ENCODE measurements around the gene MTRF1.

DNA sequence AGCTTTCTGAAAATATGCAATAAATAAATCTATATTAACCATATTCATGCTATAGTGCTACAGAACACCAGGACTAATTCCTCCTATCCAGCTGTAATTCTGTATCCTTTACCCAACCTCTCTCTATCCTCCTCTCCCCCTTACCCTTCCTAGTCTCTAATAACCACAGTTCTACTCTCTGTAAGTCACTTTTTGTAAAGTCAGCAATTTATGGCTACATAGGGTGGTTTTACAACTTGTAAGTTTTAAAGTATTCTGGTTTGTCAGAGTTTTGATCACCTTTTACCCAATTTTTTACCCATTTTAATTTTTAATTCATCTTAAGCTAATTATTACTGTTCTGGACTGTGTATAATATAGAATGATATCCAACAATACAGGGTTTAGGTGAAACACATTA lies 34.0 kb downstream of the MTRF1 start:
- TF ChIP-seq, protein P1, sequence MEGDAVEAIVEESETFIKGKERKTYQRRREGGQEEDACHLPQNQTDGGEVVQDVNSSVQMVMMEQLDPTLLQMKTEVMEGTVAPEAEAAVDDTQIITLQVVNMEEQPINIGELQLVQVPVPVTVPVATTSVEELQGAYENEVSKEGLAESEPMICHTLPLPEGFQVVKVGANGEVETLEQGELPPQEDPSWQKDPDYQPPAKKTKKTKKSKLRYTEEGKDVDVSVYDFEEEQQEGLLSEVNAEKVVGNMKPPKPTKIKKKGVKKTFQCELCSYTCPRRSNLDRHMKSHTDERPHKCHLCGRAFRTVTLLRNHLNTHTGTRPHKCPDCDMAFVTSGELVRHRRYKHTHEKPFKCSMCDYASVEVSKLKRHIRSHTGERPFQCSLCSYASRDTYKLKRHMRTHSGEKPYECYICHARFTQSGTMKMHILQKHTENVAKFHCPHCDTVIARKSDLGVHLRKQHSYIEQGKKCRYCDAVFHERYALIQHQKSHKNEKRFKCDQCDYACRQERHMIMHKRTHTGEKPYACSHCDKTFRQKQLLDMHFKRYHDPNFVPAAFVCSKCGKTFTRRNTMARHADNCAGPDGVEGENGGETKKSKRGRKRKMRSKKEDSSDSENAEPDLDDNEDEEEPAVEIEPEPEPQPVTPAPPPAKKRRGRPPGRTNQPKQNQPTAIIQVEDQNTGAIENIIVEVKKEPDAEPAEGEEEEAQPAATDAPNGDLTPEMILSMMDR (IDR thresholded peaks at IDR 0.05; ENCODE audit: low read length) = no peak
- TF ChIP-seq EZH2 (IDR thresholded peaks at IDR 0.05; ENCODE audit: borderline replicate concordance, low read length) = no peak

Measured in OCI-LY1 (cell line).